ENCODE data around the gene ZMYND8. TPM values are rescaled to one million over a fixed set of nuclear protein-coding genes. Genes with fewer than 3 reads are reported as not detected.

ZMYND8 gene
- total and polyA plus RNA-seq, 2 of the 8 experiments (the other 6 are each of a cell fraction or from before 2014, with no cell fraction given), result 50.5 to 163 TPM

DNA sequence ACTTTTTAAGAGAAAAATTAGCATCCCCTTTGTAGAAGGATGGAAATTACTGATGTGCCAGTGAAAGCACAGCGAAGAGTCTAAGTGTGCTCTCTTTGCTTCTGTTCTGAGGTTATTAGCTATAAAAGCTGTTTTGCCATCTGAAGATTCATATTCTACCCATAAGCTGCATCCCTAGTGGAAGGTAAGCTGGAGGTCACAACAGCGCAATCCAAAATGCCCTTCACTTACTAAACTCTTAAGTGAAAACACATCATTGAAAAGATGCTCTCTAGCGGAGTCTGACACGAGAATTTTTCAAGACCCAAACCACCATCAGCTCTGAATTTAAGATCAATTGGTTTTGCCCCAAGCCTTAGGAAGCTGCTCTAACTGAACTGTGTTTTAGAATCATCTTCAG, 113.5 kb downstream of the ZMYND8 start:
- peaks cover 0 to 42% of the 10 kb centered on the region in 2 experiments; a peak in 3 of 4 replicates for H3K79me2 ChIP-seq (ENCODE audit: control insufficient read depth in 1 of 2, insufficient read depth in 2 of 2, low read length in 2 of 2)
- CTCF ChIA-PET (ENCODE audit: partially characterized antibody), result interaction anchor here (0.6 to 2.3 kb wide), 7 partner anchors 12 to 371 kb away, joined by 3 to 7 read pairs (median 4); no protein-coding TSS in a partner anchor
- no peak overlapping the region for H2BK20ac ChIP-seq (ENCODE audit: low read length)
- peaks cover 37 to 84% (median 64%) of the 10 kb centered on the region in 4 experiments for H3K36me3 ChIP-seq (ENCODE audit: control insufficient read depth in 2 of 4, insufficient read depth in 4 of 4, low read length in 3 of 4)
- H4K5ac ChIP-seq (ENCODE audit: insufficient read length, low read depth, low read length), result no peak overlapping the region
- no peaks in the 10 kb centered on the region for H3K9me3 ChIP-seq (ENCODE audit: insufficient read depth in 2 of 2, low read depth in 1 of 2, low read length in 1 of 2)
- H3K4me3 ChIP-seq (ENCODE audit: extremely low read depth in 1 of 4, insufficient read depth in 2 of 4, low read depth in 3 of 4, low read length in 4 of 4), result no peak overlapping the region
- H2BK5ac ChIP-seq (ENCODE audit: low read depth, low read length), result no peak overlapping the region
- DNase-seq (ENCODE audit: low read depth in 1 of 2, low spot score in 2 of 2) (no peak), FAIRE-seq (no peak)
- no peaks in the 10 kb centered on the region for H3K23me2 ChIP-seq (ENCODE audit: low read depth, low read length)
- no peak overlapping the region for H3K27ac ChIP-seq (ENCODE audit: low read depth, low read length)
- no peaks in the 10 kb centered on the region for H3K4me1 ChIP-seq (replicated peaks in 1 of 4; ENCODE audit: control insufficient read depth in 3 of 4, insufficient read depth in 4 of 4, low read length in 3 of 4)
- no peak overlapping the region for H3K56ac ChIP-seq (replicated peaks; ENCODE audit: insufficient read length, low read depth, low read length)
- no peak overlapping the region for H3K4me2 ChIP-seq (ENCODE audit: insufficient read depth in 1 of 2, low read depth in 2 of 2, low read length in 2 of 2)
- no peak overlapping the region for H2AK5ac ChIP-seq (ENCODE audit: low read depth, low read length)
- H3K14ac ChIP-seq (ENCODE audit: insufficient read length), result no peak overlapping the region
- no peak overlapping the region for H2BK15ac ChIP-seq (ENCODE audit: low read length)
- H4K8ac ChIP-seq (ENCODE audit: extremely low read depth, insufficient read depth, low read length), result no peak overlapping the region
- H4K91ac ChIP-seq (replicated peaks; ENCODE audit: insufficient read length, low read length), result no peak overlapping the region
- WGBS, 2 experiments (ENCODE audit: extremely low coverage in 1 of 2, insufficient coverage in 1 of 2, insufficient read length in 1 of 2, insufficient replicate concordance in 2 of 2, low coverage in 1 of 2, low lambda C conversion rate in 2 of 2, missing lambda C conversion rate in 1 of 2), result 90% methylated on average over 4 of the region's 4 CpGs; no CpG with 5 or more reads in 1 of the 2 experiments
- no peak overlapping the region for H2BK12ac ChIP-seq (ENCODE audit: low read depth, low read length)
- peaks cover 7 to 8% of the 10 kb centered on the region in 2 experiments for H4K20me1 ChIP-seq (replicated peaks in 1 of 2; ENCODE audit: control insufficient read depth in 1 of 2, insufficient read depth in 2 of 2, low read length in 2 of 2)
- H3K4ac ChIP-seq (replicated peaks; ENCODE audit: insufficient read length, low read depth, low read length), result no peak overlapping the region
- H3K79me1 ChIP-seq (ENCODE audit: low read depth, low read length), result peaks cover 10% of the 10 kb centered on the region; the same call in 1 of the 2 replicates
- H2AFZ ChIP-seq (ENCODE audit: low read length), result no peak overlapping the region
- POLR2A ChIA-PET (ENCODE audit: partially characterized antibody), result interaction anchor here (1.7 kb wide), 1 partner anchor 37 kb away, joined by 5 read pairs; no protein-coding TSS in a partner anchor
- H2BK120ac ChIP-seq (replicated peaks; ENCODE audit: low read depth, low read length), result no peak overlapping the region
- no peak overlapping the region; a peak in 1 of 7 replicates for H3K9ac ChIP-seq (replicated peaks in 1 of 4; ENCODE audit: extremely low read depth in 1 of 4, low read depth in 3 of 4, low read length in 3 of 4)
- H3K23ac ChIP-seq (ENCODE audit: insufficient read length), result no peak overlapping the region
- H3K18ac ChIP-seq (ENCODE audit: extremely low read depth, low read length), result no peak overlapping the region
- no peaks in the 10 kb centered on the region for H3K27me3 ChIP-seq (replicated peaks in 1 of 4; ENCODE audit: control insufficient read depth in 3 of 4, extremely low read depth in 1 of 4, insufficient read depth in 3 of 4, low read length in 3 of 4)
- no peak for TF ChIP-seq CBX8 (IDR thresholded peaks at IDR 0.05; ENCODE audit: borderline replicate concordance, low read depth, low read length)
- TF ChIP-seq BRCA1 (IDR thresholded peaks at IDR 0.05; ENCODE audit: low read depth, low read length), result no peak
- no peak for TF ChIP-seq JUN (IDR thresholded peaks at IDR 0.05; ENCODE audit: low read depth, low read length)
- TF ChIP-seq TAF7 (optimal IDR thresholded peaks at IDR 0.05; ENCODE audit: borderline replicate concordance, low read depth, low read length), result no peak
- TF ChIP-seq CTCF (IDR thresholded peaks at IDR 0.05; ENCODE audit: control extremely low read depth in 1 of 3, insufficient read depth in 1 of 3, low read depth in 1 of 3, low read length in 3 of 3), result no peak
- TF ChIP-seq E2F6 (IDR thresholded peaks at IDR 0.05), result no peak
- TF ChIP-seq GTF2F1 (IDR thresholded peaks at IDR 0.05; ENCODE audit: borderline replicate concordance, low read depth, low read length), result no peak
- no peak for TF ChIP-seq GABPA (IDR thresholded peaks at IDR 0.05; ENCODE audit: borderline replicate concordance, insufficient read depth, low read length)
- no peak for TF ChIP-seq JUND (IDR thresholded peaks at IDR 0.05; ENCODE audit: low read length)
- no peak for TF ChIP-seq KDM1A (IDR thresholded peaks at IDR 0.05; ENCODE audit: borderline replicate concordance, low read length)
- TF ChIP-seq MAFK (IDR thresholded peaks at IDR 0.05; ENCODE audit: low read depth, low read length), result no peak

Measured in H1 (cell line).